Hypothalamus (tissue), 51 donors: ENCODE data around the gene GSTCD.

Experiments used
- DNase-seq, 51 donors: peaks; one replicate each; lab custom pipeline; 2025; lab: John Stamatoyannopoulos, UW

GSTCD gene

GRCh38 chr4:105875233-105875632 is 166.6 kb downstream of the GSTCD start:
- no peak for DNase-seq

DNA sequence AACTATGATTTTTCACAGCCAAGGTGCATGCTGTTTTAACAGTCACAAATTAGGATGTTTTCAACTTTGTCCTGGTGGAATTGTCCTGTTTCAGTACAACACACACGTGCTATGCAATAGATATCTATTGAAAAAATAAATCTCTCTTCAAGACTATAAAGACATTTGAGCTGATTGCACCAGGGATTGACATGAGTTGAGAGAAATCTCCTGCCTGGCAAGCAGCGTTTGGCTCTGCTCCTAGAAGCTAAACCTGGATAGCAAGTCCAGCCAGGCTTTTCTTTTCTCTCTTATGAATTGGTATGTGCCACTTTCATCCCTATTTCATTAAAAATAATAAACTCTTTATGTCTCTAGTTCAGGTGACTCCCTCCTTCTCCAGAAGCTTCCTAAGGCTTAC is 170.1 kb downstream of the GSTCD start:
- no peak for DNase-seq

GRCh38 chr4:105887508-105887907 is 178.9 kb downstream of the GSTCD start:
- DNase-seq, result no peak

- peak in 12 of 51 donors; percentile 1 to 42 (median 8) for DNase-seq
These were observed 186.3 kb downstream of the GSTCD start, which contains the start of gene NPNT for GRCh38 chr4:105894660-105895582. TSS of gene NPNT (plus strand) at chr4:105895471. CDS start at chr4:105895653, 182 bp downstream.

GRCh38 chr4:105895583-105896460 is 187.2 kb downstream of the GSTCD start:
- peak in 7 of 51 donors; percentile 3 to 45 (median 12) for DNase-seq

GRCh38 chr4:105896461-105896942 is 187.9 kb downstream of the GSTCD start:
- peak in 1 of 51 donors; percentile 50 for DNase-seq
